ENCODE data around the gene PCK2.

Gene PCK2

GRCh38 chr14:24060984-24061913 lies 32.9 kb upstream of the PCK2 start:
- DNase-seq (ENCODE audit: extremely low read depth in 1 of 2, low read depth in 1 of 2), result no peak

- DNase-seq (ENCODE audit: extremely low read depth in 1 of 2, low read depth in 1 of 2), result no peak
Observed at GRCh38 chr14:24062216-24062980, 31.7 kb upstream of the PCK2 start.

- DNase-seq (ENCODE audit: extremely low read depth in 1 of 2, low read depth in 1 of 2), result no peak
Observed at GRCh38 chr14:24063263-24063836, 30.8 kb upstream of the PCK2 start.

GRCh38 chr14:24064091-24064795 lies 29.9 kb upstream of the PCK2 start:
- no peak for DNase-seq (ENCODE audit: extremely low read depth in 1 of 2, low read depth in 1 of 2)

- DNase-seq (ENCODE audit: extremely low read depth in 1 of 2, low read depth in 1 of 2), result no peak
Observed at GRCh38 chr14:24064856-24065255, 29.3 kb upstream of the PCK2 start.

- no peak for DNase-seq (ENCODE audit: extremely low read depth in 1 of 2, low read depth in 1 of 2)
Observed at GRCh38 chr14:24065408-24065807, 28.7 kb upstream of the PCK2 start.

- no peak for DNase-seq (ENCODE audit: extremely low read depth in 1 of 2, low read depth in 1 of 2)
Observed at GRCh38 chr14:24066496-24067132, 27.5 kb upstream of the PCK2 start.

- DNase-seq (ENCODE audit: extremely low read depth in 1 of 2, low read depth in 1 of 2), result no peak
Observed at GRCh38 chr14:24067133-24068082, 26.7 kb upstream of the PCK2 start.

- no peak for DNase-seq (ENCODE audit: extremely low read depth in 1 of 2, low read depth in 1 of 2)
Observed at GRCh38 chr14:24068711-24069410, 25.2 kb upstream of the PCK2 start.

- DNase-seq (ENCODE audit: extremely low read depth in 1 of 2, low read depth in 1 of 2), result no peak
Observed at GRCh38 chr14:24069411-24069735, 24.7 kb upstream of the PCK2 start.

- no peak for DNase-seq (ENCODE audit: extremely low read depth in 1 of 2, low read depth in 1 of 2)
Observed at GRCh38 chr14:24070285-24071143, 23.6 kb upstream of the PCK2 start.

- no peak for DNase-seq (ENCODE audit: extremely low read depth in 1 of 2, low read depth in 1 of 2)
Observed at GRCh38 chr14:24071144-24071697, 22.9 kb upstream of the PCK2 start, which contains the start of gene CPNE6. Gene CPNE6, plus strand, starts transcription at chr14:24071562. Its CDS starts 1,375 bp downstream, at chr14:24072937.

- DNase-seq (ENCODE audit: extremely low read depth in 1 of 2, low read depth in 1 of 2), result no peak
Observed at GRCh38 chr14:24071836-24072430, 22.2 kb upstream of the PCK2 start.

GRCh38 chr14:24072436-24072835 lies 21.7 kb upstream of the PCK2 start:
- no peak for DNase-seq (ENCODE audit: extremely low read depth in 1 of 2, low read depth in 1 of 2)

GRCh38 chr14:24072881-24073877 lies 20.9 kb upstream of the PCK2 start:
- DNase-seq (ENCODE audit: extremely low read depth in 1 of 2, low read depth in 1 of 2), result no peak
